ENCODE data around the gene ZNF335. TPM values are rescaled to one million over a fixed set of nuclear protein-coding genes. Genes with fewer than 3 reads are reported as not detected.

The ZNF335 gene
- total and polyA plus RNA-seq, 2 of the 13 experiments (the other 11 are each of a cell fraction or from before 2014, with no cell fraction given) = 9.7 to 13.7 TPM

DNA sequence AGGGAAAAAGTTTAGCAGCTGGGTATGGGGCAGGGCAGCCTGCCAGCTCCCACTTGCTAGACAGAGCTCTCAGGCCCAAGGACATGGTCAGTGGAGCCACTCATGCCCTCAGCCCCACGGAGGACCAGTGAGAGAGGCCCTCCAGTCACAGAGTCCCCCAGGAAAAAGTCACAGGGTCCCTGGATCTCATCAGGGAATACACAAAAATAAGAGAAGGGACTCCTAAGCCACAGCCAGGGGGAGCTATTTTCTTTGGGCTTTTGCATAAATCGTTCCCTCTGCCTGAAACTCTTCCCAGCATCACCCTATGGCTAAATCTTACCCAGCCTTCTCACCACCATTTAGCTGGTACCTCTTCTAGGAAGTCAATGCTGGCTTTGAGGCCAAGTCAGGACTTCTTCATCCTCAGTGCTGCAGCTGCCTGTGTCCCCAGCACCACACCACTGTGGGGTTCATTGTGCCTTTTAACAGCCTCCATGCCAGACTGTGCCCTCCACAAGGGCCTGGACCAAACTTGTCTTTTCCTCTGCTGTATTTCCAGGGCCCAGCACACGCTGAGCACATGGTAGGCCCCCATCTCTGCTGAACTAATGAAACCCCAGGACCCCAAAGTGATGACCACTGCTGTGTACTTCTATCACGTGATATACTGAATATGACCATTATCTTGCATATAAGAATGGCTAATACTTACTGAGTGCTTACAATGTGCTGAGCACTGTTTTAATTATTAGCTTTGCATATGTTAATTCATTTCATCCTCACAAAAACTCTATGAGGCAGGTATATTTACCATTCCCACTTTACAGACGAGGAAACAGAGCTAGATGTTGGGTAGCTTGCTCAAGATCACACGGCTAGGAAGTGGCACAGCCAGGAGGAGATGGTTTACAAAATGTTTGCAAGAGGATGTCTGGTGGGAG, 2.0 kb downstream of the ZNF335 start (continued):
- TF ChIP-seq ELF1 (CRISPR knock-in tag; IDR thresholded peaks at IDR 0.05) (no peak), ATF1 (CRISPR knock-in tag; IDR thresholded peaks at IDR 0.05) (no peak), KDM6A (CRISPR knock-in tag; IDR thresholded peaks at IDR 0.05; ENCODE audit: low read depth) (no peak), PHF21A (CRISPR knock-in tag; IDR thresholded peaks at IDR 0.05) (no peak), ZNF598 (CRISPR knock-in tag; IDR thresholded peaks at IDR 0.05; ENCODE audit: borderline replicate concordance) (no peak), ZNF883 (CRISPR knock-in tag; IDR thresholded peaks at IDR 0.05; ENCODE audit: not compliant biosample characterization) (no peak), SNRNP70 (IDR thresholded peaks at IDR 0.05; ENCODE audit: low read depth, low read length) (no peak), RBFOX2 (IDR thresholded peaks at IDR 0.05; ENCODE audit: low read depth, low read length) (no peak), ZSCAN29 (CRISPR knock-in tag; conservative IDR thresholded peaks at IDR 0.05) (no peak), MAFK (conservative IDR thresholded peaks at IDR 0.05 in 1 of 2, IDR thresholded peaks at IDR 0.05 in 1 of 2; ENCODE audit: low read length in 2 of 2) (no peak), FOXC1 (CRISPR knock-in tag; IDR thresholded peaks at IDR 0.05; ENCODE audit: borderline replicate concordance) (no peak), NFIC (IDR thresholded peaks at IDR 0.05; ENCODE audit: low read length) (no peak), ZNF224 (CRISPR knock-in tag; IDR thresholded peaks at IDR 0.05) (no peak), RBM39 (IDR thresholded peaks at IDR 0.05; ENCODE audit: low read depth, low read length, poor library complexity, severe bottlenecking) (peak; percentile 20), RAD51 (IDR thresholded peaks at IDR 0.05; ENCODE audit: borderline replicate concordance) (no peak), ZNF33A (CRISPR knock-in tag; IDR thresholded peaks at IDR 0.05; ENCODE audit: borderline replicate concordance) (no peak), ZNF558 (CRISPR knock-in tag; IDR thresholded peaks at IDR 0.05; ENCODE audit: borderline replicate concordance) (no peak), ZNF432 (CRISPR knock-in tag; IDR thresholded peaks at IDR 0.05; ENCODE audit: borderline replicate concordance) (no peak)
- TF ChIP-seq, protein P1, sequence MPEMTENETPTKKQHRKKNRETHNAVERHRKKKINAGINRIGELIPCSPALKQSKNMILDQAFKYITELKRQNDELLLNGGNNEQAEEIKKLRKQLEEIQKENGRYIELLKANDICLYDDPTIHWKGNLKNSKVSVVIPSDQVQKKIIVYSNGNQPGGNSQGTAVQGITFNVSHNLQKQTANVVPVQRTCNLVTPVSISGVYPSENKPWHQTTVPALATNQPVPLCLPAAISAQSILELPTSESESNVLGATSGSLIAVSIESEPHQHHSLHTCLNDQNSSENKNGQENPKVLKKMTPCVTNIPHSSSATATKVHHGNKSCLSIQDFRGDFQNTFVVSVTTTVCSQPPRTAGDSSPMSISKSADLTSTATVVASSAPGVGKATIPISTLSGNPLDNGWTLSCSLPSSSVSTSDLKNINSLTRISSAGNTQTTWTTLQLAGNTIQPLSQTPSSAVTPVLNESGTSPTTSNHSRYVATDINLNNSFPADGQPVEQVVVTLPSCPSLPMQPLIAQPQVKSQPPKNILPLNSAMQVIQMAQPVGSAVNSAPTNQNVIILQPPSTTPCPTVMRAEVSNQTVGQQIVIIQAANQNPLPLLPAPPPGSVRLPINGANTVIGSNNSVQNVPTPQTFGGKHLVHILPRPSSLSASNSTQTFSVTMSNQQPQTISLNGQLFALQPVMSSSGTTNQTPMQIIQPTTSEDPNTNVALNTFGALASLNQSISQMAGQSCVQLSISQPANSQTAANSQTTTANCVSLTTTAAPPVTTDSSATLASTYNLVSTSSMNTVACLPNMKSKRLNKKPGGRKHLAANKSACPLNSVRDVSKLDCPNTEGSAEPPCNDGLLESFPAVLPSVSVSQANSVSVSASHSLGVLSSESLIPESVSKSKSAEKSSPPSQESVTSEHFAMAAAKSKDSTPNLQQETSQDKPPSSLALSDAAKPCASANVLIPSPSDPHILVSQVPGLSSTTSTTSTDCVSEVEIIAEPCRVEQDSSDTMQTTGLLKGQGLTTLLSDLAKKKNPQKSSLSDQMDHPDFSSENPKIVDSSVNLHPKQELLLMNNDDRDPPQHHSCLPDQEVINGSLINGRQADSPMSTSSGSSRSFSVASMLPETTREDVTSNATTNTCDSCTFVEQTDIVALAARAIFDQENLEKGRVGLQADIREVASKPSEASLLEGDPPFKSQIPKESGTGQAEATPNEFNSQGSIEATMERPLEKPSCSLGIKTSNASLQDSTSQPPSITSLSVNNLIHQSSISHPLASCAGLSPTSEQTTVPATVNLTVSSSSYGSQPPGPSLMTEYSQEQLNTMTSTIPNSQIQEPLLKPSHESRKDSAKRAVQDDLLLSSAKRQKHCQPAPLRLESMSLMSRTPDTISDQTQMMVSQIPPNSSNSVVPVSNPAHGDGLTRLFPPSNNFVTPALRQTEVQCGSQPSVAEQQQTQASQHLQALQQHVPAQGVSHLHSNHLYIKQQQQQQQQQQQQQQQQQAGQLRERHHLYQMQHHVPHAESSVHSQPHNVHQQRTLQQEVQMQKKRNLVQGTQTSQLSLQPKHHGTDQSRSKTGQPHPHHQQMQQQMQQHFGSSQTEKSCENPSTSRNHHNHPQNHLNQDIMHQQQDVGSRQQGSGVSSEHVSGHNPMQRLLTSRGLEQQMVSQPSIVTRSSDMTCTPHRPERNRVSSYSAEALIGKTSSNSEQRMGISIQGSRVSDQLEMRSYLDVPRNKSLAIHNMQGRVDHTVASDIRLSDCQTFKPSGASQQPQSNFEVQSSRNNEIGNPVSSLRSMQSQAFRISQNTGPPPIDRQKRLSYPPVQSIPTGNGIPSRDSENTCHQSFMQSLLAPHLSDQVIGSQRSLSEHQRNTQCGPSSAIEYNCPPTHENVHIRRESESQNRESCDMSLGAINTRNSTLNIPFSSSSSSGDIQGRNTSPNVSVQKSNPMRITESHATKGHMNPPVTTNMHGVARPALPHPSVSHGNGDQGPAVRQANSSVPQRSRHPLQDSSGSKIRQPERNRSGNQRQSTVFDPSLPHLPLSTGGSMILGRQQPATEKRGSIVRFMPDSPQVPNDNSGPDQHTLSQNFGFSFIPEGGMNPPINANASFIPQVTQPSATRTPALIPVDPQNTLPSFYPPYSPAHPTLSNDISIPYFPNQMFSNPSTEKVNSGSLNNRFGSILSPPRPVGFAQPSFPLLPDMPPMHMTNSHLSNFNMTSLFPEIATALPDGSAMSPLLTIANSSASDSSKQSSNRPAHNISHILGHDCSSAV (CRISPR knock-in tag; IDR thresholded peaks at IDR 0.05; ENCODE audit: borderline replicate concordance) = no peak
- TF ChIP-seq, protein P2, sequence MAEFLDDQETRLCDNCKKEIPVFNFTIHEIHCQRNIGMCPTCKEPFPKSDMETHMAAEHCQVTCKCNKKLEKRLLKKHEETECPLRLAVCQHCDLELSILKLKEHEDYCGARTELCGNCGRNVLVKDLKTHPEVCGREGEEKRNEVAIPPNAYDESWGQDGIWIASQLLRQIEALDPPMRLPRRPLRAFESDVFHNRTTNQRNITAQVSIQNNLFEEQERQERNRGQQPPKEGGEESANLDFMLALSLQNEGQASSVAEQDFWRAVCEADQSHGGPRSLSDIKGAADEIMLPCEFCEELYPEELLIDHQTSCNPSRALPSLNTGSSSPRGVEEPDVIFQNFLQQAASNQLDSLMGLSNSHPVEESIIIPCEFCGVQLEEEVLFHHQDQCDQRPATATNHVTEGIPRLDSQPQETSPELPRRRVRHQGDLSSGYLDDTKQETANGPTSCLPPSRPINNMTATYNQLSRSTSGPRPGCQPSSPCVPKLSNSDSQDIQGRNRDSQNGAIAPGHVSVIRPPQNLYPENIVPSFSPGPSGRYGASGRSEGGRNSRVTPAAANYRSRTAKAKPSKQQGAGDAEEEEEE (CRISPR knock-in tag; IDR thresholded peaks at IDR 0.05; ENCODE audit: borderline replicate concordance) = no peak

Measured in HepG2 (cell line).